NCI-H345 treated with DMSO at 0.1 percent for 48 hours (cell line): ENCODE results near the gene PYGM.

Source experiments
- DNase-seq: peaks from one replicate; lab custom pipeline; 2025; ENCODE audit not compliant: unreplicated experiment; lab: John Stamatoyannopoulos, UW

PYGM gene

DNA sequence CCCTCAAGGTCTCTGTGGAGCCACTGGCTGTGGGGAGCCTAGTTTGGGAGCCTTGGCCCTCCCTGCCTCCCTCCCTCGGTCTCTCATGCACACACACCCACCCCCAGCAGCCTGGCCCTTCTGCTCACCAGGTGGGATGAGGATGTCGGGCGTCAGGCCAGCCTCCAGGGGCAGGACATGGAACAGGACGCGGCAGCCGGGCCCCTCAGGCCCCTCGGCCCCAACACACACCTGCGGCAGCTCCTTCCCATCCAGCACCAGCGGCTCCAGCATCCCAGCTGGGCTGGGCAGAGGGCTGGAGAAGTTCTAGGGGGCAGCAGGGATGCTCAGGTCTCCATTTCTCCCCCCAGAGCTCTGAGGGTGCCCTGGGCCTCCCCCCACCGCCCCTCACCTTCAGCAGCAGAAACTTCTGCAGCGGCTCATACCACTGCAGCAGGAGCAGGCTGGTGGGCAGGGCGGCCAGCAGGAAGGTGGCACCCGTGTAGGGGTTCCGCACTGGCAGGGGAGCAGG, 32.1 kb upstream of the PYGM start:
- no peak for DNase-seq

DNA sequence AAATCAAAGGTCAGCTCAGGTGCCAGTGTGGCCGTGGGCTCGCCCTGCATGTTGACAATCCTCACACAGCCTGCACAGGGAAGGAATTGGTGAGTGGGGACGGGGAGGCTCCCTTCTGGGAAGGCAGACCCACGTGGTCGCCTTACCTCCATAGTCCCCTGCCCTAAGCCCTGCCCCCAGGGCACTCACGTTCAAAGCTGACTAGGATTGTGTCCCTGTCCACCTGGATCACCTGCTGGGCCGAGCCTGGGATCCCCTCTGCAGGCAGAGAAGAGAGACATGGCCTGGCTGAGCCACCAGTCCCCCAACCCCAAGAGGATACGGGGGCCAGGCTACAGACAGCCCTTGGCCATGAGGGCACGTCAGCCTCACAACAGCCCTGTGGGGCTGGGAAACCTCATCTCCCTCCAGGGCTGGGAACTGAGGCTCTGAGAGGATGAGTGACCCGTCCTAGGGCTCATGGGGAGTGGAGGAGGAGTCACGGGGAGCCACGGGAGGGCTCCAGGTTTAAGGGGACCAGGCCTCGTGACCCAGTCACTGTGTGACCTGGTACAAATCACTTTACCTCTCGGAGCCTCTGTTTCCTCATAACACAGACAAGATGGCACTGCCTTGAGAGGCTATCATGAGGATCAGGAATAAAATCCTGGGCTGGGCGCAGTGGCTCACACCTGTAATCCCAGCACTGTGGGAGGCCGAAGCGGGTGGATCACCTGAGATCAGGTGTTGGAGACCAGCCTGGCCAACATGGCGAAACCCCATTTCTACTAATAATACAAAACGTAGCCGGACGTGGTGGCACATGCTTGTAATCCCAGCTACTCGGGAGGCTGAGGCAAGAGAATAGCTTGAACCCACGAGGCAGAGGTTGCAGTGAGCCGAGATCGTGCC, 30.7 kb upstream of the PYGM start:
- no peak for DNase-seq

DNA sequence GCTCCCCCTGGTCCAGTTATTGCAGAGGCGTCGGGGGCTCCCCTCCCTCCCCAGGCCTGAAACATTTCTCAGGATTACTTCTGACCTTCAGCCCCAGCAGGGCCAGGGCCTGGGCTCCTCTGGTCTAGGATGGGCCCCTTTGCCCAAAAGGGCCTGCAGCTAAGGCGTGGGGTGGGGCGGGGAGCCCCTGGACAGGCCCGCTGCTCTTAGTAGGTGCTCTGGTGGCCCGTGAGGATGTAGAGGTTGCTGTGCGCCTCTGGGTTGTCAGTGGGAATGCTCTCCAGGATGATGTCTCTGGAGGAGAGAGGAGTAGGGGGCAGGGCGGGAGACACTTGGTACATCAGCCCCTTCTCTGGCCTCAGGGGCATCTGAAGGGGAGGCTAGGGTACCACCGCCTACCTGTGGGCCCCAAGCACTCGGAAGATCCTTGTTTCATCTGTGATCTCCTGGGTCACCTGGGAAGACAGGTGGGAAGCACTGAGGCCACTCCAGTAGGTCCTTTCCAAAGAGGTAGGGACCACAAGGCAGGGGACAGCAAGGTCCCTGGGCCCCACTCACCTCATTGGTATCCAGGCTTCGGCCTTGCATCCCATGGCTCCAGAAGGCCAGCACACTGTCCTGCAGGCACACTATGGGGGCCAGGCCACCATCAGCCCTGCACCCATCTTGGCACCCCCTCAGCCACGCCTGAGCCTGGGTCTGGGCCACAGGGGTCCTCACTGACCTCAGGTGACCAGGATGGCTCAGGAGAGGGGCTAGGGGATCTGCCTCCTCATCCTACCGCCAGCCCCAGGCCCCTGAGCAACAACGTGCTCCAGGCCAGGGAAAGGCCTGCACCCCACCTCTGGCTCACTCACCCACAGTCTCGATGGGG, 29.8 kb upstream of the PYGM start:
- DNase-seq, result no peak

- DNase-seq, result no peak
Measured at GRCh38 chr11:64788321-64789215, 28.8 kb upstream of the PYGM start.

- no peak for DNase-seq
Measured at GRCh38 chr11:64787526-64788320, 27.9 kb upstream of the PYGM start.

DNA sequence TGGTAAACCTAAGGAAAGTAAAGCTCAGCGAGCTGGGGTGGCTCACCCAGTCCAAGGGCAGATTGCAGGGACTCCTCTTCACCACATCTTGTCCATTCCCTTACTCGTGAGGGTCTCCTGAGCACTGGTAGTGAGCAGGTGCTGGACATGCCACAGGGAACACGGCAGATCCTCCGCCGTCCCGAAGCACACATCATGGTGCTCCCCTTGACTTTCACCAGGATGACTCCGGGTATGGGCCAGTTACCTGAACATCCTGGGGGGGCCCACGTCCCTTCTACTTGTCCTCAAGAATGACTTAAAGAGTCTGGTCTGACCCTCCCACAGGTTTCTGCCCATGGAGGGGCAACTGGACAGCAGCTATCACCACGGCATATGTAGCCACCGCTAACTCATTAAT, 26.5 kb upstream of the PYGM start:
- DNase-seq, result no peak

DNA sequence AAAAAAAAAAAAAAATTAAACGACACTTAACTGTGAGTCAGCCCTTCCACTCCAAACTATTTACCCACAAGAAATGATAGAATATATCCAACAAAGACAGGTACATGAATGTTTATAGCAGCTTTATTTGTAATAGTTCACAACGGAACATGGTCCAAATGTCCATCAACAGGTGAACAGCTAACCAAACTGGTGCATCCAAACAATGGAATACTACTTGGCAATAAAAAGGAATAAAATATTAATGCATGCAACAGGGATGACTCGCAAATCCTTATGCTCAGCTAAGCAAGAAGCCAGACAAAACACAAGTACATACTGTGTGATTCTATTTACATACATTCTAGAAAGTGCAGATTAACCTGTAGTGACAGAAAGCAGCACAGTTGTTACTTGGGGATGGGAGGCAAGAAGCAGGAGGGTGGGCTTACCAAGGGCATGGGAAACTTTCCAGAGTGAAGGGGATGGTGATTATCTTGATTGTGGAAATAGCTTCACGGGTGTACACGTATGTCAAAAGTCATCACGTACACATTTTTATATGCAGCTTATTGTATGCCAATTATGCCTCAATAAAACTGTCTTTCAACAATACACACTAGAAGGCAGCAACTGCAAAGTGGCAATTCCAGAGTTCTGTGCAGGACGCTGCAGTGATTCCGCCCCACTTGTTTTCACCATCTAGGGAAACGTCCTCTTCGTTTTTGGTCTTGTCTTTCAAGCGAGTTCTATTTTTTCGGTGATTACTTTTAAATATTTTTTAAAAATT, 25.2 kb upstream of the PYGM start:
- DNase-seq, result no peak

DNA sequence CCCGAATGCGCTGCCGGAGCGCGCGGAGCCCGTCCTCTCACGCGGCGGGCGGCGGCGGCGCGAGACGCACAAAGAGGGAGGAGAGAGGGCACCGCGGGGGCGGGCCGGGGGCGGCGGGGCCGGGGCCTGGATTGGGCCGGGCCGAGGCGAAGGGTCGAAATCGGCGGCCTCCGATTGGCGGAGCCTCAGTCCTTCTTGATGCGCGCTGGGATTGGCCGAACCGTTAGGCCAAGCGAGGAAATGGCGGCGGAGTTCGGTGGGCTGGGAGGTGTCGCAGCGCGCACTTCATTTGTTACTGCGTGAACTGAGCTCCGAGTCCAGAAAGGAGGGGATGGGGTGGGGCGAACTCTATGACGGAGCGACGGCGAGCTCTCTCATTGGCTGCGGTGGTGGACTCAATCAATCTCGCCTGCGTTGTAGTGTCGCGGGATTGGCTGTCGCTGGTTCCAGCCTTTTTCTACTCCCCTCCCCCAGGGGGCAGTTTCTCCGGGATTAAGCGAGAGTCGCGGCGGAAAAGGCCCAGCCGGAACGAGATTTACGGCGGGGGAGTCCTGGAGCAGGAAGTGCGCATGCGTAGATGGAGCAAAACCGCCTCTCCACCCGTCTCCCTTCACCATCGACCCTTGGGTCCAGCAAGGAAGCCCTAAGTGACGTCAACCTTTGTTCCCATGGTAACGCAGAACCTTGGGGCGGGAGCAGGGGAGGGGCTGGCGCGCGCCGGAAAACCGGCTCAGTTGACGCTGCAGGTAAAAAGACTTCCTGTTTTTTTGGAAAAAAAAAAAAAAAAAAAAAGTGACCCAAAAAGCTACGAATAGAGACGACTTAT, 18.9 kb upstream of the PYGM start, which contains the start of gene SF1:
SF1 (minus strand) TSS at position 70 of the 826 bp plus-strand sequence. CDS start 150 bp downstream, outside the sequence.
- peak; percentile 99 for DNase-seq

- DNase-seq, result no peak
Measured at GRCh38 chr11:64778223-64778472, 18.4 kb upstream of the PYGM start.

- DNase-seq, result peak; percentile 57
Measured at GRCh38 chr11:64777449-64778222, 17.9 kb upstream of the PYGM start.

DNA sequence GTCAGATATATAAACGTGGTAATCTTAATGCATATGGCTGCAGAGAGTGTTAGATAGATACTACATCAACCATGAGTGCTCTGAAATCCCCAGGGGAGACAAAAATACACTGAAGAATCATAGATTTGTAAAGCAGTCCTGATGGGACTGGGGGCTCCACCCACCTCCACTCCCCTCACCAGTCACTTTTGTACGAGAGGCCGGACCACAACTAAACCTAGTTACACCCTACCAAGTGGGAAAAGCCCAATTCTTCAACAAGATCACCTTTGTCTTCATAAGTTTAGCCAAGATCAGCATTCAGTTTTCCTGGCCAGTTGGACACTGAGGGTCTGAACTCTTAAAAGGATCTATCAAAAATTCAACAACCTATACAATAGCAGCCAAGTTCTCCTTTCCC, 17.1 kb upstream of the PYGM start:
- DNase-seq, result no peak

DNA sequence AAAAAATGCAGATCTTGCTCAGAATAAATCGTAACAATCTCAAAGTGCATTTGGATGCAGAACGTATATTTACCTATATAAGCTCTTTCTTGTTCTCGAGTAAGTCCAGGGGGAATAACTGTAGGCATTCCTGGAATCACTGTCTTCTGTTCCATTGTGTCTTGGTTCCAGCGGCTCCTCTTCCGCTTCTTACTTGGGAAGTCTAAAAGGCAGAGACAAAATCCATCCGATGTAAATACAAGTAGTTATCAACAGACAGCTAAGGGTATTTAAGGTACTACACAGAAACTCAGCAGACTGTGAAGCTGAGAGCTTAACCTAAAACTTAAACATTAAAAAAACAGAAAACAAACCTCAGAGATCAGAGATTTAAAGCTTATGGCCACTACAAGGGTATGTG, 16.7 kb upstream of the PYGM start:
- DNase-seq, result no peak

DNA sequence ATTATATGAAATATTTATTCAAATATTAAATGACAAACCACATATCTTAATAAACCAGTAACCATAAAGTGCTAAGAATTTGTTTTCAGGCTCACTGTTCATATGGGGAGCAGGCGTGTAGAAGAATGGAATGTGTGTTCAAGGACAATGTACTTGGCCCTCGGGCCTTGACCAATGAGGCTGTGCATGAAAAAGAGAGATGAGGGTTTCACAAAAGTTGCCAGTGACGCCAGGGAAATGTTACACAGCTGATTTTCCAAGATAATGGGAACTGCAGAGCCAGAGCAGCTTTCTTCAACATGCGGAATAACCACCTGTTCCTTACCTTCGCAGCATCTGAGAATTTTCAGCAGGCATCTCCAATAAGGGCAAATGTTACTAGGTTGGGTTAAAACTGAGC, 14.4 kb upstream of the PYGM start:
- no peak for DNase-seq

DNA sequence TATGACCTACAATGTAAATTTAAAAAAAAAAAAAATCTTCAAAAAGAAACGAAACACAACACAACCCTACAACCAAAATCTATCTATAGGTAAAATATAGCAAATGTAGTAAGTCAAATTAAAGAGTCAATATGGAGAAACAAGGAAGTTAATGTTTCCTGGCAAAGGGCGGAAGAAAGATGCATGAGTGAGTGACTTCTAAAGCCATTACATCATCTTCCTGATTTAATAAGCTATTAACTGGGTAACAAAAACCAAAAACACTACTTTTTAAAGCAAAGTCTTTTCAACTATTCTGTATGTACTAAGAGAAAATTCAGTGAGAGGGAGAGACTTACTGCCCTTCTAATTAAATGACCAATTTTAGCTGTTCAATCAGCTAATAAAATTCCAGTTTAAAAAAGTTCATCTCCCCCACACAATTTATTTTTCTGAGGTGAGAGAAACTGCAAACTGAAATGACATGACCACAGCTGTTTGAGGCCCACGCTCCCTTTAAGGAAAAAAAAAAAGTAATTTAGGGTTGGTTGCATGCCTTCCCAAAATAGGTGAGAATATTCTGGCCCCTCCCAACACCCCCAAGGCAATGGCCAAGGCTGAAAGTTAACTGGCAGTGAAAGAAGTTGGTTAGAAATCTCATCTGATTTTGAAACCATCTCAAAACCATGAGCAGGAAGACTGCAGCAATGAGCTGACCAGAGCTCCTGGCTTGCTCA, 12.7 kb upstream of the PYGM start:
- DNase-seq, result no peak

DNA sequence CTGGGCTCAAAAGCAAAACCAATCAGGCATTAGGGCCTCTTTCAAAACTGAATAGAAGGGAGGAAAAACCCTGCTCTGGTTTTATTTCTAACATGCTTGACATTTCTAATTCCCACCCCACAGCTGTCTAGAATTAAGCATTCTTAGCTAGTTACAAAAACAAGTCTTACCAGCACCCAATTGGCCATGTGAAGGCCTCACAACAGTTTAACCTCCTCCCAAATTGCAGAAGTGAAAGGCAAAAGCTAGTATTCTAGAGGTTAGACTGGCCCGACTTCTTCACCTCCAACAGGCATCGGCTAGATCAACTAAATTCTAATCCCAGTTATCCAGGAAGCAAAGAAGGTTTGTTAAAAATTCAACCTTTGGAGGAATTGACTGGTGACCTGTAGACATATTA, 12.1 kb upstream of the PYGM start:
- DNase-seq, result no peak

DNA sequence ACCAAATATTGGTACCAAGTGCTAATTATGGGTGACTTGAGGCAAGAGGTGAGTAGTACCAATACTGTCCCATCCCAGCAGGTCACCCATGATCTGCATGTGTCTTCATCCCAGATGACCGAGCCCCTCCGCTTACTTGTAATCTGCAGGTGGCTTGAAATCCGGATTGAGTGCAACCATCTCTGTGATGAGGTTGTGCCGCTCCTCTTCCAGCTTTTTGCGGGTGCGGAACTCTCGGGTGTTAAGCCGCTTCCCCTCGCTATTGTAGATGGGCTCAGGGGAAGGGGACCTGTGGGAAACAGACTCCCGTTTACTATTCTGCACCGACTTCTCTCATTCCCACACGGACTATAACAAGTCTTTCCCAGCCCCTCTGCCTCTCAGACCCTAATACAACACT, 10.3 kb upstream of the PYGM start:
- DNase-seq, result no peak

DNA sequence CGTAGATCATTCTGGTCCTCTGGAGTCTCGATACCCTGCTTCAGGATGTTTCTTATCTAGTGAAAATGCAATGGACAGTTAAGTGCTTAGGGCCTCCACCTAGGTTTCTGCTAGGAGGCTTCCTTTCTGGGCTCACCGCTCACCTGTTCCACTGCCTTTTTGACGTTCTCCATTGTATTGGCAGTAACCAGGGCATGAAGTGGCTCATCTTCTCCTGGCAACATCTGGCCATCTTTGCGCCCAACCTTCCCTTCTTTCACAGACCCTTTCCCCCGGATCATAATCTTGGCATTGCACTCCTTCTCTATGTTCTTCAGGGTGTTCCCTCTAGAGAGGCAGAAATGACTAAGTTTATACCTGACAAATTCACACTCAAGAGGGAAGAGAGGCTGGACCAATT, 9.5 kb upstream of the PYGM start:
- no peak for DNase-seq
